OCI-LY1 (cell line): ENCODE results near the gene FYB2.

Experiments used
- H2AFZ ChIP-seq: fragments of 200-600 bp; sonication (generic), shearing (Covaris generic); 2 replicates; pipeline ENCODE4 v1.6.0; 2014; ENCODE audit warnings: antibody characterized with exemption, mild to moderate bottlenecking, low read length
- H3F3A ChIP-seq: fragments of 200-600 bp; sonication (generic), shearing (Covaris generic); 2 replicates; pipeline ENCODE4 v1.6.0; 2014; ENCODE audit warnings: mild to moderate bottlenecking, antibody characterized with exemption, low read length, moderate library complexity; ENCODE audit not compliant: insufficient read depth
- H3K27ac ChIP-seq: fragments of 200-600 bp; sonication (generic); 2 replicates; pipeline ENCODE4 v1.5.1; 2014; ENCODE audit warnings: low read length, mixed run types, mild to moderate bottlenecking, low read depth; ENCODE audit not compliant: poor library complexity, severe bottlenecking
- H3K27me3 ChIP-seq: fragments of 200-600 bp; sonication (generic); 2 replicates; pipeline ENCODE4 v1.6.0; 2014; ENCODE audit warnings: antibody characterized with exemption, mild to moderate bottlenecking, low read length, moderate library complexity; ENCODE audit not compliant: insufficient read depth
- H3K36me3 ChIP-seq: fragments of 200-600 bp; sonication (generic); 2 replicates; pipeline ENCODE4 v1.6.1; 2014; ENCODE audit warnings: mild to moderate bottlenecking, antibody characterized with exemption, low read length, moderate library complexity, mixed read lengths; ENCODE audit not compliant: insufficient read depth
- H3K4me1 ChIP-seq: fragments of 200-600 bp; sonication (generic); 2 replicates; pipeline ENCODE4 v1.5.1; 2014; ENCODE audit warnings: mild to moderate bottlenecking, low read length, moderate library complexity; ENCODE audit not compliant: insufficient read depth, severe bottlenecking
- H3K4me2 ChIP-seq: fragments of 200-600 bp; sonication (generic), shearing (Covaris generic); 2 replicates; pipeline ENCODE4 v1.6.1; 2014; ENCODE audit warnings: low read length
- H3K4me3 ChIP-seq: fragments of 200-600 bp; sonication (generic); 2 replicates; pipeline ENCODE4 v1.5.1; 2014; ENCODE audit warnings: low read length, low read depth, mild to moderate bottlenecking, mixed read lengths; ENCODE audit not compliant: poor library complexity, severe bottlenecking
- H3K79me2 ChIP-seq: fragments of 200-600 bp; shearing (Covaris generic); 2 replicates; pipeline ENCODE4 v1.6.1; 2016; ENCODE audit warnings: mixed run types, low read length, mixed read lengths; ENCODE audit not compliant: insufficient read depth
- H3K9ac ChIP-seq: fragments of 200-600 bp; sonication (generic), shearing (Covaris generic); 2 replicates; pipeline ENCODE4 v1.6.1; 2014; ENCODE audit warnings: mild to moderate bottlenecking, low read length, mixed read lengths
- H3K9me2 ChIP-seq: fragments of 200-600 bp; sonication (generic), shearing (Covaris generic); 2 replicates; pipeline ENCODE4 v1.6.1; 2014; ENCODE audit warnings: low read depth, mild to moderate bottlenecking, low read length, mixed read lengths
- H3K9me3 ChIP-seq: fragments of 200-600 bp; shearing (Covaris generic); 2 replicates; pipeline ENCODE4 v1.6.1; 2014; ENCODE audit warnings: low read length, mixed read lengths
- H4K20me1 ChIP-seq: fragments of 200-600 bp; sonication (generic), shearing (Covaris generic); 2 replicates; pipeline ENCODE4 v1.6.0; 2016; ENCODE audit warnings: mild to moderate bottlenecking, low read length; ENCODE audit not compliant: insufficient read depth
- CTCF ChIP-seq: fragments of 200-600 bp; sonication (generic), shearing (Covaris generic); IDR thresholded peaks from 2 replicates; pipeline ENCODE4 v1.5.1; 2017; ENCODE audit warnings: mild to moderate bottlenecking, antibody characterized with exemption, low read length, moderate library complexity, mixed read lengths
- EZH2 ChIP-seq: fragments of 200-600 bp; sonication (generic), shearing (Covaris generic); IDR thresholded peaks from 2 replicates; pipeline ENCODE4 v1.8.0; 2017; ENCODE audit warnings: borderline replicate concordance, mixed run types, mild to moderate bottlenecking, antibody characterized with exemption, low read length, moderate library complexity, mixed read lengths

Gene FYB2

GRCh38 chr1:56849750-56850149, 30.5 kb upstream of the FYB2 start:
- Histone ChIP-seq H3F3A (no peaks in the 10 kb centered on the region), H3K27me3 (no peaks in the 10 kb centered on the region), H3K79me2 (no peaks in the 10 kb centered on the region), H2AFZ (no peak overlapping the region), H3K9ac (no peak overlapping the region), H3K36me3 (no peaks in the 10 kb centered on the region), H3K9me3 (no peaks in the 10 kb centered on the region), H3K4me3 (no peak overlapping the region), H3K27ac (no peak overlapping the region), H3K4me2 (no peak overlapping the region), H3K9me2 (no peaks in the 10 kb centered on the region), H4K20me1 (no peaks in the 10 kb centered on the region), H3K4me1 (no peaks in the 10 kb centered on the region)
- TF ChIP-seq EZH2 = no peak
- TF ChIP-seq CTCF = no peak

- no peak overlapping the region for H2AFZ ChIP-seq
- no peaks in the 10 kb centered on the region for H3K36me3 ChIP-seq
- no peak for TF ChIP-seq EZH2
- TF ChIP-seq CTCF = no peak
- no peaks in the 10 kb centered on the region for H3K4me1 ChIP-seq
- no peaks in the 10 kb centered on the region for H3K9me2 ChIP-seq
- no peak overlapping the region for H3K4me3 ChIP-seq
- H3K27ac ChIP-seq = no peak overlapping the region
- no peak overlapping the region for H3K4me2 ChIP-seq
- H3K9me3 ChIP-seq = no peaks in the 10 kb centered on the region
- no peaks in the 10 kb centered on the region for H4K20me1 ChIP-seq
- no peak overlapping the region for H3K9ac ChIP-seq
- no peaks in the 10 kb centered on the region for H3K27me3 ChIP-seq
- H3F3A ChIP-seq = no peaks in the 10 kb centered on the region
- H3K79me2 ChIP-seq = no peaks in the 10 kb centered on the region
Observed at GRCh38 chr1:56845343-56845742, 26.1 kb upstream of the FYB2 start.

GRCh38 chr1:56844545-56845136, 25.4 kb upstream of the FYB2 start:
- Histone ChIP-seq H3K4me1 (no peaks in the 10 kb centered on the region), H3K9ac (no peak overlapping the region), H3F3A (no peaks in the 10 kb centered on the region), H3K79me2 (no peaks in the 10 kb centered on the region), H3K27ac (no peak overlapping the region), H2AFZ (no peak overlapping the region), H3K9me3 (no peaks in the 10 kb centered on the region), H3K9me2 (no peaks in the 10 kb centered on the region), H3K36me3 (no peaks in the 10 kb centered on the region), H4K20me1 (no peaks in the 10 kb centered on the region), H3K27me3 (no peaks in the 10 kb centered on the region; the same call in 1 of the 2 replicates), H3K4me2 (no peak overlapping the region), H3K4me3 (no peak overlapping the region)
- TF ChIP-seq CTCF (no peak), EZH2 (no peak)
